ENCODE measurements around the gene ZMYND19.

The ZMYND19 gene

GRCh38 chr9:137544176-137544760 is 46.0 kb downstream of the ZMYND19 start:
- TF ChIP-seq EZH2phosphoT487 (conservative IDR thresholded peaks at IDR 0.05; ENCODE audit: low read length): no peak
- Histone ChIP-seq H3F3A (ENCODE audit: insufficient read depth) (no peaks in the 10 kb centered on the region), H3K27me3 (ENCODE audit: low read length) (no peaks in the 10 kb centered on the region), H3K9ac (ENCODE audit: low read length) (no peak overlapping the region), H3K4me3 (ENCODE audit: insufficient read depth, low read length, poor library complexity, severe bottlenecking) (no peak overlapping the region), H3K9me2 (replicated peaks; ENCODE audit: insufficient read depth, low read length) (no peaks in the 10 kb centered on the region), H3K4me2 (ENCODE audit: low read depth, low read length, poor library complexity, severe bottlenecking) (no peak overlapping the region), H4K20me1 (ENCODE audit: low read depth, low read length) (no peaks in the 10 kb centered on the region), H3K36me3 (ENCODE audit: low read length) (no peaks in the 10 kb centered on the region), H3K79me2 (ENCODE audit: insufficient read depth, low read length) (no peaks in the 10 kb centered on the region), H2AFZ (ENCODE audit: low read depth, low read length, severe bottlenecking) (no peak overlapping the region), H3K27ac (ENCODE audit: low read depth, low read length) (no peak overlapping the region), H3K9me3 (ENCODE audit: insufficient read depth, low read length) (no peaks in the 10 kb centered on the region)

- Histone ChIP-seq H3K27me3 (ENCODE audit: low read length) (no peaks in the 10 kb centered on the region), H4K20me1 (ENCODE audit: low read depth, low read length) (no peaks in the 10 kb centered on the region), H3K79me2 (ENCODE audit: insufficient read depth, low read length) (no peaks in the 10 kb centered on the region), H3K4me2 (ENCODE audit: low read depth, low read length, poor library complexity, severe bottlenecking) (no peak overlapping the region), H2AFZ (ENCODE audit: low read depth, low read length, severe bottlenecking) (no peak overlapping the region), H3K4me3 (ENCODE audit: insufficient read depth, low read length, poor library complexity, severe bottlenecking) (no peak overlapping the region), H3K9me3 (ENCODE audit: insufficient read depth, low read length) (no peaks in the 10 kb centered on the region), H3K9me2 (replicated peaks; ENCODE audit: insufficient read depth, low read length) (no peaks in the 10 kb centered on the region), H3K9ac (ENCODE audit: low read length) (no peak overlapping the region), H3K36me3 (ENCODE audit: low read length) (no peaks in the 10 kb centered on the region), H3K27ac (ENCODE audit: low read depth, low read length) (no peak overlapping the region), H3F3A (ENCODE audit: insufficient read depth) (no peaks in the 10 kb centered on the region)
- TF ChIP-seq CTCF (IDR thresholded peaks at IDR 0.05; ENCODE audit: insufficient read depth, low read length, poor library complexity, severe bottlenecking) (no peak), EZH2phosphoT487 (conservative IDR thresholded peaks at IDR 0.05; ENCODE audit: low read length) (no peak)
Observed at GRCh38 chr9:137543237-137543963, 46.9 kb downstream of the ZMYND19 start.

- Histone ChIP-seq H3K4me3 (ENCODE audit: insufficient read depth, low read length, poor library complexity, severe bottlenecking) (no peak overlapping the region), H2AFZ (ENCODE audit: low read depth, low read length, severe bottlenecking) (no peak overlapping the region), H3K9me3 (ENCODE audit: insufficient read depth, low read length) (no peaks in the 10 kb centered on the region), H3K9me2 (replicated peaks; ENCODE audit: insufficient read depth, low read length) (no peaks in the 10 kb centered on the region), H3K27me3 (ENCODE audit: low read length) (no peaks in the 10 kb centered on the region), H3K4me2 (ENCODE audit: low read depth, low read length, poor library complexity, severe bottlenecking) (no peak overlapping the region), H4K20me1 (ENCODE audit: low read depth, low read length) (no peaks in the 10 kb centered on the region), H3K27ac (ENCODE audit: low read depth, low read length) (no peak overlapping the region), H3F3A (ENCODE audit: insufficient read depth) (no peaks in the 10 kb centered on the region), H3K9ac (ENCODE audit: low read length) (no peak overlapping the region), H3K36me3 (ENCODE audit: low read length) (no peaks in the 10 kb centered on the region), H3K79me2 (ENCODE audit: insufficient read depth, low read length) (no peaks in the 10 kb centered on the region)
- TF ChIP-seq CTCF (IDR thresholded peaks at IDR 0.05; ENCODE audit: insufficient read depth, low read length, poor library complexity, severe bottlenecking): no peak
- TF ChIP-seq EZH2phosphoT487 (conservative IDR thresholded peaks at IDR 0.05; ENCODE audit: low read length): no peak
Observed at GRCh38 chr9:137542486-137542885, 47.8 kb downstream of the ZMYND19 start.

GRCh38 chr9:137540536-137540935 is 49.8 kb downstream of the ZMYND19 start:
- no peaks in the 10 kb centered on the region for H3K9me3 ChIP-seq (ENCODE audit: insufficient read depth, low read length)
- H3K79me2 ChIP-seq (ENCODE audit: insufficient read depth, low read length): no peaks in the 10 kb centered on the region
- H2AFZ ChIP-seq (ENCODE audit: low read depth, low read length, severe bottlenecking): no peak overlapping the region
- H3K4me3 ChIP-seq (ENCODE audit: insufficient read depth, low read length, poor library complexity, severe bottlenecking): no peak overlapping the region
- H4K20me1 ChIP-seq (ENCODE audit: low read depth, low read length): no peaks in the 10 kb centered on the region
- H3K4me2 ChIP-seq (ENCODE audit: low read depth, low read length, poor library complexity, severe bottlenecking): no peak overlapping the region
- H3K27me3 ChIP-seq (ENCODE audit: low read length): no peaks in the 10 kb centered on the region
- no peaks in the 10 kb centered on the region for H3F3A ChIP-seq (ENCODE audit: insufficient read depth)
- TF ChIP-seq EZH2phosphoT487 (conservative IDR thresholded peaks at IDR 0.05; ENCODE audit: low read length): no peak
- TF ChIP-seq CTCF (IDR thresholded peaks at IDR 0.05; ENCODE audit: insufficient read depth, low read length, poor library complexity, severe bottlenecking): no peak
- no peaks in the 10 kb centered on the region for H3K9me2 ChIP-seq (replicated peaks; ENCODE audit: insufficient read depth, low read length)
- H3K36me3 ChIP-seq (ENCODE audit: low read length): no peaks in the 10 kb centered on the region
- H3K9ac ChIP-seq (ENCODE audit: low read length): no peak overlapping the region
- H3K27ac ChIP-seq (ENCODE audit: low read depth, low read length): no peak overlapping the region
